ENCODE results near the gene DUSP6.

DNA sequence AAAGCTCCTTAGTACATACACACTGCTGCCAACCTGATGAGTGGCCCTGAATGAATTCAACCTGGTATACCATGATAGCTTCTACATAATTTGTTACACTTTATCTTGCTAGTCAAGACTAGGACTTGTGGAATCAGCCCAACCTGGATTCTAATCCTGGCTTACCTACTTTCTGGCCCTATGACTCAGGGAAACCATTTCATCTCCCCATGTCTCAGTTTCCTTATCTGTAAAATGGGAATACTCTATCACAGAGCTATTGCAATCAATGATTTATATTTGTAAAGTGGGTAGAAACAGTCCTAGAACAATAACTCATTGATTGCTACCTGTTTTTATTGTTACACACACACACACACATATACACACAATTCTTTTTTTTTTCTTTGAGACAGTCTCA is 6.5 kb upstream of the DUSP6 start:
- TF ChIP-seq POLR2A (IDR thresholded peaks at IDR 0.05; ENCODE audit: low read depth, low read length) = no peak
- TF ChIP-seq RB1 (IDR thresholded peaks at IDR 0.05; ENCODE audit: borderline replicate concordance) = no peak
- no peak for TF ChIP-seq POLR2AphosphoS5 (IDR thresholded peaks at IDR 0.05; ENCODE audit: low read length)
- TF ChIP-seq, protein P1, sequence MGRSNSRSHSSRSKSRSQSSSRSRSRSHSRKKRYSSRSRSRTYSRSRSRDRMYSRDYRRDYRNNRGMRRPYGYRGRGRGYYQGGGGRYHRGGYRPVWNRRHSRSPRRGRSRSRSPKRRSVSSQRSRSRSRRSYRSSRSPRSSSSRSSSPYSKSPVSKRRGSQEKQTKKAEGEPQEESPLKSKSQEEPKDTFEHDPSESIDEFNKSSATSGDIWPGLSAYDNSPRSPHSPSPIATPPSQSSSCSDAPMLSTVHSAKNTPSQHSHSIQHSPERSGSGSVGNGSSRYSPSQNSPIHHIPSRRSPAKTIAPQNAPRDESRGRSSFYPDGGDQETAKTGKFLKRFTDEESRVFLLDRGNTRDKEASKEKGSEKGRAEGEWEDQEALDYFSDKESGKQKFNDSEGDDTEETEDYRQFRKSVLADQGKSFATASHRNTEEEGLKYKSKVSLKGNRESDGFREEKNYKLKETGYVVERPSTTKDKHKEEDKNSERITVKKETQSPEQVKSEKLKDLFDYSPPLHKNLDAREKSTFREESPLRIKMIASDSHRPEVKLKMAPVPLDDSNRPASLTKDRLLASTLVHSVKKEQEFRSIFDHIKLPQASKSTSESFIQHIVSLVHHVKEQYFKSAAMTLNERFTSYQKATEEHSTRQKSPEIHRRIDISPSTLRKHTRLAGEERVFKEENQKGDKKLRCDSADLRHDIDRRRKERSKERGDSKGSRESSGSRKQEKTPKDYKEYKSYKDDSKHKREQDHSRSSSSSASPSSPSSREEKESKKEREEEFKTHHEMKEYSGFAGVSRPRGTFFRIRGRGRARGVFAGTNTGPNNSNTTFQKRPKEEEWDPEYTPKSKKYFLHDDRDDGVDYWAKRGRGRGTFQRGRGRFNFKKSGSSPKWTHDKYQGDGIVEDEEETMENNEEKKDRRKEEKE (IDR thresholded peaks at IDR 0.05) = no peak
- TF ChIP-seq, protein P2, sequence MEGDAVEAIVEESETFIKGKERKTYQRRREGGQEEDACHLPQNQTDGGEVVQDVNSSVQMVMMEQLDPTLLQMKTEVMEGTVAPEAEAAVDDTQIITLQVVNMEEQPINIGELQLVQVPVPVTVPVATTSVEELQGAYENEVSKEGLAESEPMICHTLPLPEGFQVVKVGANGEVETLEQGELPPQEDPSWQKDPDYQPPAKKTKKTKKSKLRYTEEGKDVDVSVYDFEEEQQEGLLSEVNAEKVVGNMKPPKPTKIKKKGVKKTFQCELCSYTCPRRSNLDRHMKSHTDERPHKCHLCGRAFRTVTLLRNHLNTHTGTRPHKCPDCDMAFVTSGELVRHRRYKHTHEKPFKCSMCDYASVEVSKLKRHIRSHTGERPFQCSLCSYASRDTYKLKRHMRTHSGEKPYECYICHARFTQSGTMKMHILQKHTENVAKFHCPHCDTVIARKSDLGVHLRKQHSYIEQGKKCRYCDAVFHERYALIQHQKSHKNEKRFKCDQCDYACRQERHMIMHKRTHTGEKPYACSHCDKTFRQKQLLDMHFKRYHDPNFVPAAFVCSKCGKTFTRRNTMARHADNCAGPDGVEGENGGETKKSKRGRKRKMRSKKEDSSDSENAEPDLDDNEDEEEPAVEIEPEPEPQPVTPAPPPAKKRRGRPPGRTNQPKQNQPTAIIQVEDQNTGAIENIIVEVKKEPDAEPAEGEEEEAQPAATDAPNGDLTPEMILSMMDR (IDR thresholded peaks at IDR 0.05 in 2 of 3, conservative IDR thresholded peaks at IDR 0.05 in 1 of 3; ENCODE audit: control insufficient read depth in 2 of 3, extremely low read depth in 1 of 3, insufficient read depth in 1 of 3, low read depth in 3 of 3, low read length in 3 of 3) = no peak
